IPS DF 19.7 (cell line): Measurements from ENCODE around the gene PHF23.

Source experiments
- DNase-seq: peaks from one replicate; pipeline ENCODE4 v3.0.0-alpha.2; 2013; ENCODE audit warnings: low read depth, low spot score

The PHF23 gene

DNA sequence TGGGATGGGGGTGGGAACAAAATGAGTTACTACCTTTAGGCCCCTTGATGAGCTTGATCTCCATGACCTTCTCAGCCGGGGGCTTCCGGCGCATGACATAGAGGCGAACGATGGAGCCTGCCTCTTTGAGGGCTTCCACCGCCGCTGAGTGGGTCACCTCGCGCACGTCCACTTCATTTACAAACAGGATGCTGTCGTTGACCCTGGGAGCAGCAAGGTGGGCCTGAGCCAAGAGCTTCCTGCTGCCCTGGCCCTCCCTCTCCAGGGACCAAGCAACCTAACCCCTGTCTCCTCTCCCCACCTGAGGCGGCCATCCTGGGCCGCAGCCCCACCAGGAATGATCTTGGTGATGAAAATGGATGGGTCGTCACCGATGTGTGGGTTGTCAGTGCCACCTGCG, 35.9 kb downstream of the PHF23 start:
- no peak for DNase-seq

DNA sequence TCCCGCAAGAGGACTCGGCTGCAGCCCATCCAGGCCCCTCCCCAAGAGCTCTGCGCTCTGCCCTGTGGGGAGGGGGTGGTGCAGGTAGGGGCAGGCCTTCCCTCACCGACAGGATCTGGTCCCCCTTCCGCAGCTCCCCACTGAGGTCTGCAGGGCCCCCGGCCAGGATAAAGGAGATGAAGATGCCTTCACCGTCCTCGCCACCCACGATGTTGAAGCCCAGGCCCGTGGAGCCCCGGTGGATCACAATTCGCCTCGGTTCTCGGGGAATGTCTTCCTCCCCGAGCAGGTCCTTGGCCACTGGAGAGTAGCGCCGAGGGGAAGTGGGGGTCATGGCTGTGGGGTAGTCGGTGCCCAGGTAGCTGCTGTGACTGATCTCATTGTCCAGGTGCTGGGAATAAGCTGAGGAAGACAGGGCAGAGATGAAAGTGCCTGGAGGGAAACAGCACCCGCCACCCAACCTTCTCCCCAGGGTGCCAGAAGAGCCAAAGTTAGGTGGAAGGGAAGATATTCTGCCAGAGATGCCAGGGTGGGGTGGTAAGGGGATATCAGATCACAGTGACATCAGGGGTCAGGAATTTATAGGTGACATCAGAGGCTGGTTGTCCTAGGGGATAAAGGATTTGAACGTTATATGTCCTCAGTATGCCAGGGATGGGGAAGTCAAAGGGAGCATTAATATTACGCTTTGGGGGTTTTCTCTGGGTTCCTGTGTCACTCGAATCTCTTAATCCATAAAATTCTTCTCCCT, 42.4 kb downstream of the PHF23 start:
- no peak for DNase-seq

DNA sequence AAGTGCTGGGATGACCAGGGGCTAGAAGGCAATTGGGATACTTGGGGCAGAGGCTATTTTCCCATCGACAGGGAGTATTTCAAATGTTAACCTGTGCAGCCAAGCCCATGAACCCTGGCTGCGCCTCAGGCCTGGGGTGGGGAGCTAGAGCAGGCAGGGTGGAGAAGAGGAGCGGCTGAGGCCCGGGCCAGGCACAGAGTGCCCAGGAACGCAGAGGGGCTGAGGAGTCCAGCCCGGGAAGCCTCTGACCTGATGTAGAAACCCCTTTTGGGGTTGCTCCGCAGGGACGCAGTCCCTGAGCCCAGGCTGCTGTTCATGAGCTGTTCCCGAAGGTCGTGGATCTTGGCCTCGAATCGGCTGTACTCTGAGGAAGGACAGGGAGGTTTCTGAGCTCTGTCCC, 43.3 kb downstream of the PHF23 start:
- DNase-seq, result no peak

DNA sequence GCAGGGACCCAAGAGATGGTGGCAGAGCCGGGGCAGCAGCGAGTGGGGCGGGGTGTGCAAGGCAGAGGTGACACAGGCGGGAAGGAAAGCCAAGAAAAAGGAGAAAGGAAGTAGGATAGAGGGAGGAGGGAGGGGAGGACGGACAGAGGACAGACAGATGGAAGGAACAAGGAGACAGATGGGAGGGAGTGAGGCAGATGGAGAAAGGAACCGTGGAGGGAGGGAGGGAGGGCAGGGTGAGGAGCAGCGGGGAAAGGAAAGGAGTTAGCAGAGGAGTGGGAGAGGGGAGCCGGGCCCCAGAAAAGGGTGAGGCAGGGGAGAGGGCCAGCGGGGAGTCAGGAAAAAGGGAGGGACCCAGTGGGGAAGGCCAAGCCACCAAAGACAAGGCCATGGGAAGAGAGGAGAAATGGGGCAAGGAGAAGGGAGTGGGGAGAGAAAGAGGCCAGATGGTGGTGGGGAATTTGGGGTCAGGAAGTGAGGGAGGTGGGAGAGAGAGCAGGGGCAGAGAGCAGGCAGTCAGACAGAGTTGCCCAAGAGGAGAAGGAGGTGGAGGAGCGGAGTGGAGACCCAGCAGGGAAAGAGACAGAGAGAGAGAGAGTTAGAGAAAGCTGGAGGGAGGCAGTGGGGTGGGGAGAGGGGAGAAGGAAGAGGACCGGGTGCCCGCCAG, 46.9 kb downstream of the PHF23 start:
- DNase-seq, result no peak

DNA sequence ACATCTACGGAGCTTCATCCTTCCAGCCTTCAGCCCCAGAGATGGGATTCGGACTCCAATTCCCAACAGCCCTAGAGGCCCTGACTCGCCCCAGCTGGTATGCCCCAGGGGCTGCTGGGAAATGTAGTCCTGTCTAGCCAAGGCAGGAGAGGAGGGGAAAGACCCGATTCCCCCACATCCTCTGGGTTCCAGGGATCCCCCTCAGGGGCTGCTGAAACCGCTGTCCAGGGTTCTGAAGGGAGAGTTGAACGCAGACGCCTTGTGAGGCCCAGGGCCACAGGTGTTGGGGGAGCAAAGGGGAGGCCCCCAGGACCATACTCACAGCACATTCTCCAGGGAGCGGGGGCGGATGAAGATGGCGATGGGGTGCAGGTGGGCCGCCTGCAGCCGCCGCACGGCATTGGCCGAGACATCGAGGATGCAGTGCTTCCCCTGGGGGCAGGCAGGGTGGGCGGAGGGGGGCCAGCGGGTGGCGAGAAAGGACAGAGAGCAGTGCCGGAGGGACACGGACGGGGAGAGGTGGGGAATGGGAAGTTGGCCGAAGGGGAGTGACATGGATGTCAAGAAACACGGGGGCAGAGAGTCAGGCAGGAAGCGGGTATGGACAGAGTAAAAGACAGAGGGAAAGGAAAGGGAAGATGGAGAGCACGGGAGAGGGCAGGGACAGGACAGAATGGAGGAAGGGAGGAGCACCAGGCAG, 47.5 kb downstream of the PHF23 start:
- no peak for DNase-seq

DNA sequence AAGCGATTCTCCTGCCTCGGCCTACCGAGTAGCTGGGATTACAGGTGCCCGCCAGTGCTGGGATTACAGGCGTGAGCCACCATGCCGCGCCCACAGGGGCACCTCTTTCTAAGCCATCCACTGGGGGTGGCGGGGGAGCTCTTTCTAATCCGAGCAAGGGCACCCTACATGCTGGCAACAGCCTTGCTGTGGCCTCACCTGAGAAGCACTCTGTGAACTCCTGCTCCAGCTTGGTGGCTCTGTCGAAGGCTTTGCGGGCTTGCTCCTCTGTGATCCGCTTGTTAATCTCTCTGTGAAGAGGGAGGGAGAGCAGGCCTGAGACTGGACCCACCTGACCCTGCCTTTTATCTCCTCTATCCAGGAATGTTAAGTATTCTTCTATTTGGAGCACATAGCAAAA, 48.2 kb downstream of the PHF23 start:
- no peak for DNase-seq

DNA sequence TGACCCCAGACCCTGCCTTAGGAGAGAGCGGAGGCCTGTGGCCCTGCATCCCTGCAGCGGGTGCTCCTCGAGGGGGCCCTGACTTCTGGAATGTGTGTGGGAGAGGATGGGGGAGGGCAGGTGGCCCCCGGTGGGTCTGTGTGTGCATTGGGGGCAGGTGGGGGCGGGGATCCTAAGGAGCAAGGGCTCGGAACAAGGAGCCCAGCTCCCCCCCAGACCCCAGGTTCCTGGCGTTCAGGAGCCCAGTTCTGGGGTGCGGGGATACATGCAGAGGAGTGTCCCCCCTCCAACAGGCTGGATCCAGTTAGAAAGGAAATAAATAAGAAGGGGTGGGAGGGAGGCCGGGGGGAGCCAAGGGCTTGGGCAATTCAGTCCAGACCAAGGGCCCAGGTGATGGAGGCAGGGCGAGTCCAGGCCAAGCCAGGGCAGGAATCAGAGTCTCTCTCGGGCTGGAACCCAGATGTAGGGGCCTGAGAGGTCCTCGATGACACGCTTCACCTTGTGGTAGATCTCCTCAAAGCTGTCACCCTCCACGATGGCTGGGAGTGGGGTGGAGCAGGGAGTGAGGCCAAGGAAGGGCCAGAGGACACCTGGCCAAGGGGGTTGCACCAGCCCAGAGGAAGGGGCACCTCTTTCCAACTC, 48.9 kb downstream of the PHF23 start:
- no peak for DNase-seq

DNA sequence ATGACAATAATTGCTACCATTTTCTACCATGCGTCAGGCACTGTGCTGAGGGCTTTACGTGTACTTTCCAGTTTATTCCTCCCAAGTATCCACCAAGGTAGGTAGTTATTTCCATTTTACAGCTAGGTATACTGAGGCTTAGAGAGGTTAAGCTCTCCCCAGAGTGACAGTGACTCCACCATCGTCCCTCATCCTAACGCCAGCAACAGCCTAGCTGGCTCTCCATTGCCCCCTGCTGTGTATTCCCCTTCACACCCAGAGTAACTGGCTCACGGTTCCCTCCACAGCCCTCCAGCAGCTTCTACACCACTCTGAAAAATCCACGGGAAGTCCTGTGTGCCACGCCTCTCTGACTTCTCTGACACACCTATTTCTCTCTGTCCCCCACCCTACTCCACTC, 53.0 kb downstream of the PHF23 start:
- no peak for DNase-seq
